ENCODE measurements around the gene SBNO2.
A peak's percentile ranks its signal among the peaks of the same experiment; 100 is the strongest.
"Not testable (repeated sequence)": the region's sequence is repeated elsewhere in the genome, so short reads cannot be mapped to it uniquely, and the experiment has no call there.

Gene SBNO2

GRCh38 chr19:1116726-1117581 lies 57.1 kb downstream of the SBNO2 start:
- Mint-ChIP-seq H3K36me3 (ENCODE audit: low read depth) (peaks cover 86% of the 10 kb centered on the region), H3K27ac (no peak overlapping the region), H3K9me3 (no peaks in the 10 kb centered on the region), H3K4me1 (ENCODE audit: low read depth) (no peaks in the 10 kb centered on the region), H3K4me3 (no peak overlapping the region), H3K27me3 (no peaks in the 10 kb centered on the region)
- no peak for DNase-seq

GRCh38 chr19:1115646-1116420 lies 58.2 kb downstream of the SBNO2 start:
- Mint-ChIP-seq H3K27me3 (no peaks in the 10 kb centered on the region), H3K4me3 (no peak overlapping the region), H3K4me1 (ENCODE audit: low read depth) (no peaks in the 10 kb centered on the region), H3K9me3 (no peaks in the 10 kb centered on the region), H3K36me3 (ENCODE audit: low read depth) (peaks cover 81% of the 10 kb centered on the region), H3K27ac (no peak overlapping the region)
- no peak for DNase-seq

GRCh38 chr19:1114728-1115127 lies 59.3 kb downstream of the SBNO2 start:
- Mint-ChIP-seq H3K36me3 (ENCODE audit: low read depth) (peaks cover 81% of the 10 kb centered on the region), H3K27ac (peak overlapping the region; percentile 44)
- not testable (repeated sequence) for DNase-seq; H3K9me3 Mint-ChIP-seq; H3K4me1 Mint-ChIP-seq (ENCODE audit: low read depth); H3K4me3 Mint-ChIP-seq; H3K27me3 Mint-ChIP-seq

GRCh38 chr19:1113986-1114483 lies 60.0 kb downstream of the SBNO2 start:
- DNase-seq, result no peak
- H3K4me3 Mint-ChIP-seq, result no peak overlapping the region
- peaks cover 79% of the 10 kb centered on the region for H3K36me3 Mint-ChIP-seq (ENCODE audit: low read depth)
- H3K27ac Mint-ChIP-seq, result no peak overlapping the region
- H3K9me3 Mint-ChIP-seq, result no peaks in the 10 kb centered on the region
- H3K4me1 Mint-ChIP-seq (ENCODE audit: low read depth), result no peaks in the 10 kb centered on the region
- H3K27me3 Mint-ChIP-seq, result no peaks in the 10 kb centered on the region

GRCh38 chr19:1113030-1113985 lies 60.8 kb downstream of the SBNO2 start:
- no peaks in the 10 kb centered on the region for H3K9me3 Mint-ChIP-seq
- H3K27me3 Mint-ChIP-seq, result no peaks in the 10 kb centered on the region
- peak; percentile 88 for DNase-seq
- no peaks in the 10 kb centered on the region for H3K4me1 Mint-ChIP-seq (ENCODE audit: low read depth)
- peak overlapping the region; percentile 55 for H3K27ac Mint-ChIP-seq
- H3K36me3 Mint-ChIP-seq (ENCODE audit: low read depth), result peaks cover 74% of the 10 kb centered on the region
- no peak overlapping the region for H3K4me3 Mint-ChIP-seq

GRCh38 chr19:1112268-1113029 lies 61.6 kb downstream of the SBNO2 start:
- H3K4me3 Mint-ChIP-seq, result no peak overlapping the region
- peak overlapping the region; percentile 76 for H3K27ac Mint-ChIP-seq
- peaks cover 68% of the 10 kb centered on the region for H3K36me3 Mint-ChIP-seq (ENCODE audit: low read depth)
- no peaks in the 10 kb centered on the region for H3K9me3 Mint-ChIP-seq
- no peak for DNase-seq
- no peaks in the 10 kb centered on the region for H3K27me3 Mint-ChIP-seq
- H3K4me1 Mint-ChIP-seq (ENCODE audit: low read depth), result no peaks in the 10 kb centered on the region

- H3K4me3 Mint-ChIP-seq, result no peak overlapping the region
- no peak for DNase-seq
- no peaks in the 10 kb centered on the region for H3K27me3 Mint-ChIP-seq
- H3K36me3 Mint-ChIP-seq (ENCODE audit: low read depth), result peaks cover 70% of the 10 kb centered on the region
- peak overlapping the region; percentile 26 for H3K27ac Mint-ChIP-seq
- H3K4me1 Mint-ChIP-seq (ENCODE audit: low read depth), result peaks cover 2% of the 10 kb centered on the region
- H3K9me3 Mint-ChIP-seq, result no peaks in the 10 kb centered on the region
Measured at GRCh38 chr19:1111641-1112267, 62.3 kb downstream of the SBNO2 start.

- peaks cover 70% of the 10 kb centered on the region for H3K36me3 Mint-ChIP-seq (ENCODE audit: low read depth)
- no peaks in the 10 kb centered on the region for H3K9me3 Mint-ChIP-seq
- H3K27me3 Mint-ChIP-seq, result no peaks in the 10 kb centered on the region
- no peak for DNase-seq
- peaks cover 2% of the 10 kb centered on the region for H3K4me1 Mint-ChIP-seq (ENCODE audit: low read depth)
- no peak overlapping the region for H3K4me3 Mint-ChIP-seq
- H3K27ac Mint-ChIP-seq, result peak overlapping the region; percentile 76
Measured at GRCh38 chr19:1110809-1111640, 63.0 kb downstream of the SBNO2 start.

- Mint-ChIP-seq H3K9me3 (no peaks in the 10 kb centered on the region), H3K27ac (peak overlapping the region; percentile 26), H3K4me3 (no peak overlapping the region), H3K36me3 (ENCODE audit: low read depth) (peaks cover 68% of the 10 kb centered on the region), H3K27me3 (no peaks in the 10 kb centered on the region), H3K4me1 (ENCODE audit: low read depth) (peaks cover 8% of the 10 kb centered on the region)
- no peak for DNase-seq
Measured at GRCh38 chr19:1109697-1110671, 64.1 kb downstream of the SBNO2 start.

GRCh38 chr19:1109032-1109551 lies 65.0 kb downstream of the SBNO2 start:
- H3K4me1 Mint-ChIP-seq (ENCODE audit: low read depth), result peaks cover 8% of the 10 kb centered on the region
- no peak for DNase-seq
- H3K27me3 Mint-ChIP-seq, result no peaks in the 10 kb centered on the region
- H3K36me3 Mint-ChIP-seq (ENCODE audit: low read depth), result peaks cover 65% of the 10 kb centered on the region
- no peak overlapping the region for H3K27ac Mint-ChIP-seq
- H3K4me3 Mint-ChIP-seq, result no peak overlapping the region
- H3K9me3 Mint-ChIP-seq, result no peaks in the 10 kb centered on the region

GRCh38 chr19:1108291-1109031 lies 65.6 kb downstream of the SBNO2 start:
- H3K4me3 Mint-ChIP-seq, result no peak overlapping the region
- no peaks in the 10 kb centered on the region for H3K27me3 Mint-ChIP-seq
- H3K4me1 Mint-ChIP-seq (ENCODE audit: low read depth), result peaks cover 9% of the 10 kb centered on the region
- H3K36me3 Mint-ChIP-seq (ENCODE audit: low read depth), result peaks cover 58% of the 10 kb centered on the region
- no peak for DNase-seq
- H3K27ac Mint-ChIP-seq, result peak overlapping the region; percentile 59
- no peaks in the 10 kb centered on the region for H3K9me3 Mint-ChIP-seq

Measured in activated T-cell treated with anti-CD3 and anti-CD28 coated beads, Interleukin-2, amount 50 U/mL, for 24 hours (primary cell).